NOMO-1 treated with dmso at 0.1 percent for 144 hours (cell line): Measurements from ENCODE around the gene HMG20A.

Experiments
- DNase-seq: peaks from one replicate; lab custom pipeline; 2025; ENCODE audit not compliant: unreplicated experiment; lab: John Stamatoyannopoulos, UW

The HMG20A gene

DNA sequence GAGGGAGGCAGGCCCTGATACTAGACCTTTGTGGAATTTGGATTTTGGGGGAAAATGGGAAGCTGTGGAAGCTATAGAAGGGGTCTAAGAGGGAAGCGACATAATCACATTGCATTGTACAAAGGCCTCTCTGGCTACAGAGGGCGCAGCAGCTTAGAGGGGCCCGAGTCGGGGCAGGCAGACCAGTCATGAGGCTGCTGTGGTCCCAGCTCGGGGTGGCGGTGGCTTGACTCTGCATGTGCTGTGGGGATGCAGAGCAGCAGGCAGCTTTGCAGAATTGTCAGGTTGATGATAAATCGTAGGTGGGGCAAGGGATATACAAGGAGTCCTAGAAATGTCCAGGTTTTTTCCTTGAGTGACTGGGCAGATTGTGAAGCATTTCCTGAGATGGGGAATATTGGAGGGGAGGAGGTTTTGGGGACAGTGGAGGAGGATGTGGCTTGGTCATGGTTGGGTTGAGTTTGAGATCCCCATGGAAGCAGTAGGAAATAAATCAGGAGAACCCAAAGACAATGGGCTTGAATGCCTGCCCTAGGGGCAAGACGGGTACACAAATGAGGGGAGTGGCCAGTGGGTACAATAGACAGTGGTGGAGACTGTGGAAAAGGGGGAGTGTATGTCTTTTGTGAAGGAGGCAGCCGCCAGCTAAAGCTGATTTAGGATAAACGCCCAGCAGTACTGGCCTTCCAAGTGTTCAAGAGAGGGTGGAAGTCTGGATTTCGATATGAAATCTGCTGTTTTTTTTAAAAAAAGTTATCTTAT lies 94.1 kb downstream of the HMG20A start:
- DNase-seq = no peak

- DNase-seq = no peak
These were observed 94.9 kb downstream of the HMG20A start for GRCh38 chr15:77515613-77516012.

GRCh38 chr15:77516076-77516475 lies 95.4 kb downstream of the HMG20A start:
- no peak for DNase-seq

GRCh38 chr15:77516786-77517185 lies 96.1 kb downstream of the HMG20A start:
- no peak for DNase-seq

DNA sequence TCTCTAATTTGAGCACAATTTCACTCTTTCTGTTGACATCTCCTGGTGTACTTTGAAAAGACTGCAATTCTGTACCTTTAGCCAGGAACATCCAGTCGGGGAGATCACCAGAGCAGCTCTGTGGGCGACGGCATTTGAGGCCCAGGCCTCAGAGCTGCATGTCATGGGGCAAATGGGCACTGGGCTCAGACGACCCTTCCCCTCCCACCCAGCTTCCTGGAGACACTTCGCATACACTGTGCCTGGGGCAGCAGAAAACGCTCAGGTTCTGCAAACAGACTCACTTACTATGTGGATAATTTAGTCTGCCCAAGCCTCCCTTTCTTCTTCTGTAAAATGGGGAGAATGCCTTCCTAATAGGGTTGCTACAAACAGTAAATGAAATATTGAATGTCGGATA lies 96.9 kb downstream of the HMG20A start:
- no peak for DNase-seq

GRCh38 chr15:77518458-77518857 lies 97.8 kb downstream of the HMG20A start:
- no peak for DNase-seq

DNA sequence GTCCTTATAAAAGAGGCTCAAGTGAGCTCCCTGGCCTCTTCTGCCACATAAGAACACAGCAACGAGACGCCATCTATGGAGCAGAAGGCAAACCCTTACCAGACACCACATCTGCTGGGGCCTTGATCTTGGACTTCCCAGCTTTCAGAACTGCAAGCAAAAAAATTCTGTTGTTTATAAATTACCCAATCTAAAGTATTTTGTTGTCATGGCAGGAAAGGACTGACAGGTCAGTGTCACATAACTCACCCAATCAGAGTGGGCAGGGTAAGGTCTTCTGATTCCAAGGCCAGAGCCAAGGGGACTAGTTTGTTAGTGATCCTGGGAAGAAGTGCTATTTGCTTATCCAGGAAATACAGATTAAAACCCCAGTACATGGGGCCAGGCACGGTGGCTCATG lies 98.9 kb downstream of the HMG20A start:
- no peak for DNase-seq

- DNase-seq = no peak
These were observed 100.5 kb downstream of the HMG20A start for GRCh38 chr15:77521206-77521605.

DNA sequence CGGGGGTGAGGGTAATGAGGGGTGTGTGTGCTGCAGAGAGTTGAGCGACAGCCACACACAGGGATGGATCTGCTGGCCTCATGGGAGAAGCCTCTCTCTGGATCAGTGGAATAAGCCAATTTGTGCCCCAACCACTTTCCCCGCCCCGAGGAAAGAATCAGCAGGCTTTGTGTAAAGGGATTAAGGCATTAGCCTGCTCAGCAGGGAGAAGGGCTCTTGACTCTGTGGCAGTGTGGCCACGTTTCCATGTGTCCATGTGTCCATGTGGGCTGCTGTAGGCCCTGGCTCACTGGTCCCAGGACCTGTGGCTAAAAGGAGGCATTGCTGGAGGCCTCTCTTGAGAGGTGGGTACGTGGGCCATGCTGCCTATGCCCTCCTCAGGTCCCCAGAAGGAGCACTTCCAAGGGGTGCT lies 104.7 kb downstream of the HMG20A start:
- DNase-seq = no peak

GRCh38 chr15:77525907-77526594 lies 105.4 kb downstream of the HMG20A start:
- DNase-seq = no peak

DNA sequence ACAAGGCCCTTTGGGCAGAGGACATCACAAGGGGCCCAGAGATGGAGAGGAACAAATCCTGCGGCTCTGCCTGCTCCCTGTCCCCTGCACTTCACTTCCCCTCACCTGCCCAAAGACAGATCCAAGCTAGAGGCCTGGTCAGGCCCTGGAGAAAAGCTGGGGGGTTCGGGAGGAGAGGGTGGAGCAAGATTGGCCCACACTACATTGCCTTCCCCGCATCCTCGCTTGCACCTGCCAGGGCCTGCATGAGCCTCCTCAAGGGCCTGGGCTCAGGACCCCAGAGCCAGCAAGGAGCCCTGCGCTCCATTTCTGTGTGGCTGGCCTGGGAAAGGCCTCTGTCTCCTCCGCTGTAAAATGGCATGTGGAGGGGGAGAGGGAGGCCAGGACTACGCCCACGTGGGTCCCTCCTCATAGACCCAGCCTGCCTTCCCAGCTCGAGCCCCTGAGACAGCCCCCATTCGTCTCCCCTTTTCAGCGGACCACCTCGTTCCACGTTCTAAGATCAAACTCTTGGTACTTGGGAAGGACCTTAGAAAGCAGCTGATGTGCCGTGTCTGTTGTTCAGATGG lies 106.0 kb downstream of the HMG20A start:
- DNase-seq = no peak

GRCh38 chr15:77527164-77527778 lies 106.6 kb downstream of the HMG20A start:
- no peak for DNase-seq

DNA sequence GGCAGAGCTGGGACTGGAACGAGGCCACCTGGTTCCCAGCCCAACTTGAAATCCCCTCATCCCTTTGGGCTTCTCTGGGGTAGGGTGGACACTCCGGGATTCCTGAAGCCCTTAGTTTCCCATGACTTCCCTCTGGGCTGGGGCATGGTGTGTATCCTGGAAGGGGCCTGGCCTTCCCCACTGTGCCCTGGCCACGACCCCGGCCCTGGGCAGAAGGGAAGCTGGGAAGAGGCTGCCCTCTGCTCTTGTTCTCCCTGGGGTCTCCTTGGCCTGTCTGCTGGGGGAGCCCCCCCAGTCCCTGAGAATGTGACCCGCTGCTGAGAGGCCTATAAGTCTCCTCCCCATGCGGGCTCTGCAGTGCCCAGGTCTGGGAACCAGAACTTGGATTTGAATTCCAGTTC lies 107.1 kb downstream of the HMG20A start:
- DNase-seq = no peak

DNA sequence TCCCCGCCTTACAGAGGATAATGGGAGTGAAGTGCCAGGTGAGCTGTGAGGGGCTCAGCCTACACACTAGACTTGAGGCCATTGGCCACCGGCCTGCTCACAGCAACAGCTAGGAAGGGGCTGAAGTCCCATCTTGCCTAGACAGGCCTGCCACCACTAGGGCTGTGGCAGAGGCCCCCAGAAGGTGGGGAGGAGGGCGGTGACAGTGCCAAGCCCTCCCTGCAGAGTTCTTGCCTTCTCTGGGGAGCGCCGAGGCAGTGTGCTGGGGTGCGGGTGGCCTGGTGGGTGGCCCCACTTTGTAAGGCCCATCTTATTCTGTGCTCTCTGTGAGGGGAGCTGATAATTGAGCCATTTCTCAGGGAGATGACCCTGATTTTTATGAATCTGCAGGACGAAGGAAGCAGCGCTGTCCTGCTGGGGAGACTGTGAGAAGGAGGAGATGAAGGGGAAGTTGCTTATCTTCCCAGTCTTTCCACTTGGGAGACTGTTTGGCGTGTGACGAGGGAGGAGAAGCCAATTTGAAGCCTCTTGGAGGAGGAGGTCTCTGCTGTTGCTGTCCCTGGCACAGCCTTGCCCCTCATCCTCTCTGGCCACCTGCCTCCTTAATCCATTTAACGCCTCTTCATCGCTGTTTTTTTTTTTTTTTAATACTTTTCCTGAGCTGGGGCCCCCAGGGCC lies 107.7 kb downstream of the HMG20A start:
- no peak for DNase-seq

- no peak for DNase-seq
These were observed 108.3 kb downstream of the HMG20A start for GRCh38 chr15:77528968-77529319.

DNA sequence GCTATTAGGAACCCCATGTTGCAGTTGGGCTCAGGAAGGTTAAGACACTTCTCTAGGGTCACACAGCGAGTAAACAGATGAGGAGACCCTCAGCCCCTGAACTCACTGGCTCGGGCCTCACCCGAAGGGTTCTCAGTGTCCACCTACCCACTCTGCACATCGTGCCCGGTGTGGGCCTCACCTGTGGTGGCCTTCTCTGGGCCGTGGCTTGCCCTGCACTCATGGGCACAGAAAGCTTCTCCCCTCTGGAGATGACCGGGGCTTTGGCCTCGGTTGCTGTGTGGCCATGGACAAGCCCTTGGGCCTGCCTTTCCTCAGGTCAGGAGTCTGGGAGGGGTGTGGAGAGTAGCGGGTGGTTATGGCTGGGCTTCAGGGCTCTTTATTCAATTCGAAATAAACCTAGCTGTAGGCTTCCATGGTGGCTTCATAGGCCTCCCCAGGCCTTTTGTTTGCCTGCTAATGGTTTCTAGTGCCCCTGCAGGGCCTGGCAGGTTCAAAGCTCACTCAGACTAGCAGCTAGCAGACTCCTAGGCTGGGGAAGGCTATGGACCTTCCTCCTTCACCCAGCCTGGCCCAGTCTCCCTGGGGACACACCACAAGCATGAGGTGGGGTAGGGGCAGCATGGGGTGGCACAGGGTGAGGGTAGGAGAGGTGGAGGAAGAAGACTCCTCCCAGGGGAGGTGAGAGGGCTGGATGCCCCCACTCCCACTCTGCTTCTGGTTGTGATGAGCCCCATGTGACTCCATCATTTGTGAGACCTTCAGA lies 108.9 kb downstream of the HMG20A start:
- no peak for DNase-seq

- no peak for DNase-seq
These were observed 109.9 kb downstream of the HMG20A start for GRCh38 chr15:77530576-77530975.

DNA sequence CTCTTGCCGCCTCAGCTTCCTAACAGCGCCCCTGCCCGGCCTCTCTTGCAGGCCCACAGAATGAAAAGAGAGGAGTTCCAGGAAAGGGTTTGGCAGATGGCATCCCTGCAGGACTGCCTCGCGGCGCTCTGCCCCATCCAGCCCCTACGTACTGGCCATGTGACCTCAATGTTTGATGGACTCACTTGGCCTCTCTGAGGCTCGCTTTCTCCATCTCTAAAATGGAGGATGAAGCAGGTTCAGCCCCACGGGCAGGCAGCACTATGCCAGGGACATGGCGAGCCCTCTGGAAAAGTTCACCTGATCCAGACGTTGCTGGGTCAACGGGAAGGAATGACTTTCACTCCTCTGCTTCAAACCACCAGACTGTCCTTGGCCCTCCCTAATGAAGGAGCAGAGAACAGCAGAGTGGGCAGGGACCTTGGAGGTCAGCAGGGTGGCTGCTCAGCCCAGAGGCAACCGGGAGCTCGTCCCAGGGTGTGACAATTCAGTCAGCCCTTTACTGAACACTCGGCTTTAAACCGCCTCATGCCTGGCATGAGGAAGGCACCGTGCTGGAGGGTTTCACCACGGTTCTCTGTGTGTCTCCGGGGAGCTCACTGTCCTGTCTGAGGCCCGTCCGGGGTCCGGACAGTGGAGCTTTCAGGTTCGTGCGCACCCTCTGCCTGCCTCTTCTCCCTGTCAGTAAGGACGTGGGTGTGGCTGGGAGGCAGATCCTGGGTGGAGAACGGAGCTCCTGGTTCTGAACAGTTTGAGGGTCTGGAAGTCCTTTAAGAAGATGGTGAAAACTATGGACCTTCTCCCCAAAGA lies 110.7 kb downstream of the HMG20A start:
- DNase-seq = no peak

GRCh38 chr15:77532067-77532710 lies 111.5 kb downstream of the HMG20A start:
- no peak for DNase-seq
